Nephron progenitor cell (in vitro differentiated cells): ENCODE measurements around the gene NUMA1.

ENCODE experiments used
- DNase-seq: peaks from one replicate; pipeline ENCODE4 v3.0.0; 2021
- H3K27ac Mint-ChIP-seq: 2 replicates; pipeline ENCODE4 v1.8.0; 2021; ENCODE audit warnings: mild to moderate bottlenecking, moderate library complexity, mixed read lengths
- H3K27me3 Mint-ChIP-seq: 2 replicates; pipeline ENCODE4 v1.8.0; 2021; ENCODE audit warnings: mild to moderate bottlenecking, low read depth, mixed read lengths; ENCODE audit not compliant: poor library complexity
- H3K36me3 Mint-ChIP-seq: 2 replicates; pipeline ENCODE4 v1.8.0; 2021; ENCODE audit warnings: low read depth, mixed read lengths
- H3K4me1 Mint-ChIP-seq: 2 replicates; pipeline ENCODE4 v1.8.0; 2021; ENCODE audit warnings: mixed read lengths
- H3K4me3 Mint-ChIP-seq: 2 replicates; pipeline ENCODE4 v1.8.0; 2021; ENCODE audit warnings: mild to moderate bottlenecking, moderate library complexity, mixed read lengths
- H3K9me3 Mint-ChIP-seq: 2 replicates; pipeline ENCODE4 v1.8.0; 2021; ENCODE audit warnings: mild to moderate bottlenecking, moderate library complexity, mixed read lengths
- CTCF ChIP-seq: fragments of 200-600 bp; sonication (generic); IDR thresholded peaks from 2 replicates; pipeline ENCODE4 v1.5.0; 2021; ENCODE audit warnings: antibody characterized with exemption

The NUMA1 gene

DNA sequence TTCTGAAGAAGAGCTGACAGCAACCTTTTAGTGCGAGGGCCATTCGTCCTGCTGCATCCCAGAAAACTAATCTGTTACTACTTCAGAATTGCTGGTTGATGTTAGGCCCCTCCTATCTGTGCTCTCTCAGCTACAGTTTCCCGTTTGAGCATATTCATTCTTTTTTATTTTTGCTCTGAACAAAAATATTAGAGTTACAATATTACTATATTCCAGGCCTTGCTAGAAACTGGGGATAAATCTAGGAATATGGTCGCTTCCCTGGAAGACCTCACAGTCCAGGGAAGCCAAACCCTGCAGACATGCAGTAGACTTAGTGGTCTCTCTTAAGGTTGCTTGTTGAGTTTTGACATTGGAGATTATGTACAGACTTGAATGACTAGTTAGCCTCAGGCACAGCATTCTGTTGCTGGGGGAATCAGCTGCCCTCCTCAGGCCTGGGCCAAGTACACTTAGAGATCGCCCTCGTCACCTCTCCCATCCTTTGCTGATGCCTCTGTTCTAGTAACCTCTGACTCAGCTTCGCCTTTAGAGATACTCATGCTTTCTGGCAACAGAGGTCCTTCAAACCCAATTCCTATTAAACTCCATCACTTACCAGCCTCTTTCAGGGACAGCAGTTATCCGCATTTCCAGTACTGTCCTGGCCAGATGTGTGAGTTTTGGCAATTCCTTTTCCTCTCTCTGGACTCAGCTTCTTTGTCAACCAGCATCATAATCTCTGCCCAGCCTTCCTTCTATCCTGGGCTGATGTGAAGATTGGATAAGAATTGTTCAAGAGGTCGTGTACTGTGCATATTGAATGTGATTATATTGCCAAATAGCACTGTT is 32.9 kb upstream of the NUMA1 start:
- Mint-ChIP-seq H3K36me3 (peaks cover 6% of the 10 kb centered on the region), H3K4me1 (peaks cover 25% of the 10 kb centered on the region), H3K9me3 (peaks cover 7% of the 10 kb centered on the region), H3K27ac (peak overlapping the region; percentile 100), H3K4me3 (peak overlapping the region; percentile 92), H3K27me3 (peaks cover 15% of the 10 kb centered on the region)
- DNase-seq: no peak
- no peak for TF ChIP-seq CTCF

- peak; percentile 92 for DNase-seq
- H3K9me3 Mint-ChIP-seq: peaks cover 7% of the 10 kb centered on the region
- TF ChIP-seq CTCF: no peak
- peaks cover 8% of the 10 kb centered on the region for H3K36me3 Mint-ChIP-seq
- H3K27ac Mint-ChIP-seq: peak within 1 kb of the TSS; percentile 100
- peak within 1 kb of the TSS; percentile 92 for H3K4me3 Mint-ChIP-seq
- H3K4me1 Mint-ChIP-seq: peaks cover 24% of the 10 kb centered on the region
- peaks cover 15% of the 10 kb centered on the region for H3K27me3 Mint-ChIP-seq
These were observed 32.0 kb upstream of the NUMA1 start, which contains the start of gene ANAPC15 for GRCh38 chr11:72112143-72112977. TSS of gene ANAPC15 (minus strand) at chr11:72112695. CDS start at chr11:72111276, 1,419 bp downstream.

DNA sequence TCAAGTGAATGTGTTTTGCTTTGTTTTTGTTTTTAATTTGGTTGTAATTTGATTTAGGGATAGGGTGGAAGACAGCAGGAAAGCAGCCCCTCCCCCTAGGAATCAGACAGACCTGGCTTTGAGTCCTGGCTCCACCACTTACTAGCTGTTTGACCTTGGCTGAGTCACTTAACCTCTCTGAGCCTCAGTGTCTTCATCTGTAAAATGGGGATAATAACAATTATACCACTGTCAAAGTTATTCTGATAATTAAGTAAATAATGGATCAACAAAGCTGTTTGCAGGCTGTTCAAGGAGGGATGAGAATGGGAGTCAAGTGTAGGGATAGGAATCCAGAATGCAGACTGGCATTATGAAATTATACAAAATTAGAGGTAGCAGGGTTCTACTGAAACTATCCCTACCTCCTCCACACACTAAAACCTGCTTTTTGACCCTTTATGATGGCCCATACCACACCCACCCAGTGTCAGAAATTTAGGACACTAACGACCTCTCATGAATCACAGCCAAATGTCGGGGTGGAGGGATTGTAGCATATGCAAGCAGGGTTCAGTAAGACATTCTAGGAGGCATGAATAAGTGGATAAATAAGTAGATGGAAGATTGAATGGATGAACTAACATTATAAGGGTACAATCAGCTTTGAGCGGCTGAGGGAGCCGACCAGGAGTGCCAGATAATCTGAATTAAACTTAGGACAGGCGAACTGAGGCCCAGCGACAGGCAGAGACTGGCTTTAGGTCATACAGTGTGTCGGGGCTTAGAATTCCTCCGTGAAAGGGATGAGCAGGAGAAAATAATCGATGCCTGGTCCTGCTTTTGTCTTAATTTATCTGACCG is 31.2 kb upstream of the NUMA1 start:
- peaks cover 9% of the 10 kb centered on the region for H3K36me3 Mint-ChIP-seq
- peaks cover 24% of the 10 kb centered on the region for H3K4me1 Mint-ChIP-seq
- peaks cover 13% of the 10 kb centered on the region for H3K27me3 Mint-ChIP-seq
- peak overlapping the region; percentile 92 for H3K4me3 Mint-ChIP-seq
- TF ChIP-seq CTCF: no peak
- DNase-seq: no peak
- H3K27ac Mint-ChIP-seq: peak overlapping the region; percentile 100
- H3K9me3 Mint-ChIP-seq: peaks cover 7% of the 10 kb centered on the region

GRCh38 chr11:72105888-72106287 is 25.5 kb upstream of the NUMA1 start, which contains the start of gene TOMT:
TSS of gene TOMT (plus strand) at chr11:72105924. CDS start at chr11:72105952, 28 bp downstream.
- Mint-ChIP-seq H3K27ac (peak within 1 kb of the TSS; percentile 42), H3K27me3 (peaks cover 3% of the 10 kb centered on the region), H3K36me3 (peaks cover 21% of the 10 kb centered on the region), H3K4me3 (peak within 1 kb of the TSS; percentile 4), H3K9me3 (peaks cover 3% of the 10 kb centered on the region), H3K4me1 (peaks cover 38% of the 10 kb centered on the region)
- TF ChIP-seq CTCF: no peak
- DNase-seq: no peak

GRCh38 chr11:72103754-72104167 is 23.4 kb upstream of the NUMA1 start:
- TF ChIP-seq CTCF: no peak
- peaks cover 44% of the 10 kb centered on the region for H3K4me1 Mint-ChIP-seq
- H3K27me3 Mint-ChIP-seq: peaks cover 3% of the 10 kb centered on the region
- H3K27ac Mint-ChIP-seq: peak overlapping the region; percentile 96
- peaks cover 22% of the 10 kb centered on the region for H3K36me3 Mint-ChIP-seq
- H3K4me3 Mint-ChIP-seq: peak overlapping the region; percentile 93
- DNase-seq: no peak
- peaks cover 3% of the 10 kb centered on the region for H3K9me3 Mint-ChIP-seq
